ENCODE data around the gene RALGAPA2. TPM values are rescaled to one million over a fixed set of nuclear protein-coding genes. Genes with fewer than 3 reads are reported as not detected.

The RALGAPA2 gene
- total and polyA plus RNA-seq, 2 experiments from 2014 or later = 13.1 to 43.4 TPM

GRCh38 chr20:20691477-20692235, 20.8 kb downstream of the RALGAPA2 start:
- Histone ChIP-seq H3K4me2 (no peak overlapping the region), H3K79me2 (replicated peaks; ENCODE audit: insufficient read depth) (peaks cover 90% of the 10 kb centered on the region), H4K20me1 (replicated peaks; ENCODE audit: insufficient read depth) (peaks cover 24% of the 10 kb centered on the region), H3F3A (replicated peaks; ENCODE audit: low read depth) (no peaks in the 10 kb centered on the region), H3K4me3 (no peak overlapping the region), H2AFZ (no peak overlapping the region), H3K27ac (ENCODE audit: low read depth) (no peak overlapping the region), H3K27me3 (ENCODE audit: insufficient read depth) (no peaks in the 10 kb centered on the region), H3K36me3 (ENCODE audit: insufficient read depth) (no peaks in the 10 kb centered on the region), H3K9me2 (ENCODE audit: insufficient read depth) (no peaks in the 10 kb centered on the region), H3K4me1 (ENCODE audit: insufficient read depth) (peaks cover 7% of the 10 kb centered on the region; the same call in 1 of the 2 replicates)
- ATAC-seq (no peak), DNase-seq (ENCODE audit: low spot score) (no peak)
- H3K9me3 Mint-ChIP-seq = no peaks in the 10 kb centered on the region
- no peak overlapping the region for H3K27ac Mint-ChIP-seq
- no peaks in the 10 kb centered on the region for H3K27me3 Mint-ChIP-seq (ENCODE audit: insufficient read depth, low read depth, poor library complexity)
- H3K4me3 Mint-ChIP-seq = no peak overlapping the region
- peaks cover 13% of the 10 kb centered on the region; the same call in 2 of the 3 replicates for H3K4me1 Mint-ChIP-seq
- H3K36me3 Mint-ChIP-seq (ENCODE audit: low read depth) = no peaks in the 10 kb centered on the region
- TF ChIP-seq REST (IDR thresholded peaks at IDR 0.05; ENCODE audit: unreplicated experiment) = no peak
- no peak for TF ChIP-seq ZNF114 (CRISPR knock-in tag; IDR thresholded peaks at IDR 0.05)
- no peak for TF ChIP-seq CREB1 (CRISPR knock-in tag; IDR thresholded peaks at IDR 0.05; ENCODE audit: low read depth)
- no peak for TF ChIP-seq NANOG (IDR thresholded peaks at IDR 0.05; ENCODE audit: borderline replicate concordance)
- no peak for TF ChIP-seq ETS1 (IDR thresholded peaks at IDR 0.05)
- no peak for TF ChIP-seq JUNB (IDR thresholded peaks at IDR 0.05; ENCODE audit: unreplicated experiment)
- no peak for TF ChIP-seq STAT1 (IDR thresholded peaks at IDR 0.05; ENCODE audit: unreplicated experiment)
- TF ChIP-seq POLR2AphosphoS5 (IDR thresholded peaks at IDR 0.05; ENCODE audit: low read depth) = no peak
- TF ChIP-seq ZNF331 (CRISPR knock-in tag; IDR thresholded peaks at IDR 0.05; ENCODE audit: low read depth) = no peak

- H3K27me3 Mint-ChIP-seq (ENCODE audit: insufficient read depth, low read depth, poor library complexity) = no peaks in the 10 kb centered on the region
- DNase-seq (ENCODE audit: low spot score) (no peak), ATAC-seq (no peak; the same call in 2 of the 3 replicates)
- Histone ChIP-seq H2AFZ (no peak overlapping the region), H3K27ac (ENCODE audit: low read depth) (no peak overlapping the region), H3K79me2 (replicated peaks; ENCODE audit: insufficient read depth) (peaks cover 90% of the 10 kb centered on the region), H3F3A (replicated peaks; ENCODE audit: low read depth) (no peaks in the 10 kb centered on the region), H3K9me2 (ENCODE audit: insufficient read depth) (no peaks in the 10 kb centered on the region), H3K4me1 (ENCODE audit: insufficient read depth) (peaks cover 7% of the 10 kb centered on the region; the same call in 1 of the 2 replicates), H3K4me2 (no peak overlapping the region), H3K36me3 (ENCODE audit: insufficient read depth) (no peaks in the 10 kb centered on the region), H3K4me3 (no peak overlapping the region), H3K27me3 (ENCODE audit: insufficient read depth) (no peaks in the 10 kb centered on the region), H4K20me1 (replicated peaks; ENCODE audit: insufficient read depth) (peaks cover 24% of the 10 kb centered on the region)
- no peak overlapping the region for H3K4me3 Mint-ChIP-seq
- H3K9me3 Mint-ChIP-seq = no peaks in the 10 kb centered on the region
- H3K4me1 Mint-ChIP-seq = peaks cover 13% of the 10 kb centered on the region; the same call in 2 of the 3 replicates
- H3K27ac Mint-ChIP-seq = no peak overlapping the region
- H3K36me3 Mint-ChIP-seq (ENCODE audit: low read depth) = no peaks in the 10 kb centered on the region
- no peak for TF ChIP-seq REST (IDR thresholded peaks at IDR 0.05; ENCODE audit: unreplicated experiment)
- no peak for TF ChIP-seq ETS1 (IDR thresholded peaks at IDR 0.05)
- no peak for TF ChIP-seq ZNF331 (CRISPR knock-in tag; IDR thresholded peaks at IDR 0.05; ENCODE audit: low read depth)
- no peak for TF ChIP-seq ZNF114 (CRISPR knock-in tag; IDR thresholded peaks at IDR 0.05)
- TF ChIP-seq JUNB (IDR thresholded peaks at IDR 0.05; ENCODE audit: unreplicated experiment) = no peak
- no peak for TF ChIP-seq STAT1 (IDR thresholded peaks at IDR 0.05; ENCODE audit: unreplicated experiment)
- TF ChIP-seq POLR2AphosphoS5 (IDR thresholded peaks at IDR 0.05; ENCODE audit: low read depth) = no peak
- no peak for TF ChIP-seq EZH2phosphoT487 (IDR thresholded peaks at IDR 0.05; ENCODE audit: unreplicated experiment)
Measured at GRCh38 chr20:20690676-20691476, 21.6 kb downstream of the RALGAPA2 start.
